PC-9 (cell line): ENCODE results near the gene CA4.
"Not testable (repeated sequence)": the region's sequence is repeated elsewhere in the genome, so short reads cannot be mapped to it uniquely, and the experiment has no call there.

Experiments used
- CTCF ChIP-seq: fragments of 200-600 bp; sonication (generic); conservative IDR thresholded peaks from 2 replicates; pipeline ENCODE4 v1.6.1; 2017; ENCODE audit warnings: mixed run types, antibody characterized with exemption, mild to moderate bottlenecking, moderate library complexity
- EZH2 ChIP-seq: fragments of 200-600 bp; sonication (generic); IDR thresholded peaks from 2 replicates; pipeline ENCODE4 v1.8.0; 2017; ENCODE audit warnings: antibody characterized with exemption, low read depth

- TF ChIP-seq CTCF, EZH2: not testable (repeated sequence)
Observed at GRCh38 chr17:60194141-60194540, 44.4 kb downstream of the CA4 start.
